GM19324 (cell line): ENCODE measurements around the gene MAGI1.
A peak's percentile ranks its signal among the peaks of the same experiment; 100 is the strongest.
"Not testable (repeated sequence)": the region's sequence is repeated elsewhere in the genome, so short reads cannot be mapped to it uniquely, and the experiment has no call there.

Experiments
- ATAC-seq: cut with Tn5 transposase; IDR thresholded peaks from one replicate; pipeline ENCODE4 v1.9.1; 2021; ENCODE audit warnings: mild to moderate bottlenecking, moderate library complexity; ENCODE audit not compliant: unreplicated experiment, low FRiP score

MAGI1 gene

GRCh38 chr3:65733459-65733858, 305.3 kb downstream of the MAGI1 start:
- no peak for ATAC-seq

GRCh38 chr3:65732051-65732935, 306.4 kb downstream of the MAGI1 start:
- ATAC-seq, result peak; percentile 89

GRCh38 chr3:65730449-65730848, 308.3 kb downstream of the MAGI1 start:
- no peak for ATAC-seq

GRCh38 chr3:65729973-65730372, 308.7 kb downstream of the MAGI1 start:
- no peak for ATAC-seq

GRCh38 chr3:65729555-65729954, 309.2 kb downstream of the MAGI1 start:
- no peak for ATAC-seq

- ATAC-seq, result no peak
Measured at GRCh38 chr3:65728138-65728537, 310.6 kb downstream of the MAGI1 start.

- no peak for ATAC-seq
Measured at GRCh38 chr3:65723985-65724384, 314.7 kb downstream of the MAGI1 start.

- no peak for ATAC-seq
Measured at GRCh38 chr3:65723011-65723410, 315.7 kb downstream of the MAGI1 start.

GRCh38 chr3:65720989-65721737, 317.6 kb downstream of the MAGI1 start:
- no peak for ATAC-seq

- ATAC-seq, result not testable (repeated sequence)
Measured at GRCh38 chr3:65719639-65720038, 319.1 kb downstream of the MAGI1 start.

GRCh38 chr3:65717676-65718346, 320.9 kb downstream of the MAGI1 start:
- ATAC-seq, result no peak

GRCh38 chr3:65716071-65716751, 322.5 kb downstream of the MAGI1 start:
- no peak for ATAC-seq

- ATAC-seq, result no peak
Measured at GRCh38 chr3:65714134-65714533, 324.6 kb downstream of the MAGI1 start.

- no peak for ATAC-seq
Measured at GRCh38 chr3:65713016-65713415, 325.7 kb downstream of the MAGI1 start.

GRCh38 chr3:65712140-65712539, 326.6 kb downstream of the MAGI1 start:
- ATAC-seq, result no peak

GRCh38 chr3:65706776-65707568, 331.7 kb downstream of the MAGI1 start:
- no peak for ATAC-seq

- no peak for ATAC-seq
Measured at GRCh38 chr3:65706301-65706700, 332.4 kb downstream of the MAGI1 start.

GRCh38 chr3:65703820-65704219, 334.9 kb downstream of the MAGI1 start:
- ATAC-seq, result no peak

GRCh38 chr3:65703026-65703425, 335.7 kb downstream of the MAGI1 start:
- ATAC-seq, result no peak

- no peak for ATAC-seq
Measured at GRCh38 chr3:65702202-65702601, 336.5 kb downstream of the MAGI1 start.
